Activated CD8-positive, alpha-beta memory T cell treated with anti-CD3 and anti-CD28 coated beads for 24 hours (primary cell): ENCODE results near the gene ERN2.

ENCODE experiments used
- DNase-seq: peaks from one replicate; pipeline ENCODE4 v3.0.0-alpha.2; 2020

Gene ERN2

DNA sequence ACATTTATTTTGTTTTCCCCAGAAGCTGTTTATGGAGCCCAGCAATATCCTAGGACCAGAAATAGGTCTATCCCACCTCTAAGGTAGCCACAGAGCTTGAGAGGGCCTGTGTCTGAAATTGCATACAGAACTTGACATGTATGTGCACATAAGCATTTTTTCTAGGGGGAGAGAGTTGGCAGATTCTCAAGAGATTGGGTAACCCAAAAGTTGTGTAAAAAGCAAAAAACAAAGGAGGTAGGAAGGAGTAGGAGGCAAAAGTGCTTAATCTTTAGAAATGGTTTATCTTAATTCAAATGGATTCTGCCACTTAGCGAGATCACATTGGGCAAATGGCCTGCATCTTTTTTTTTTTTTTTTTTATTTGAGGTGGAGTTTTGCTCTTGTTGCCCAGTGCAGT, 30.8 kb downstream of the ERN2 start:
- no peak for DNase-seq

- no peak for DNase-seq
Observed at GRCh38 chr16:23679986-23680336, 33.1 kb downstream of the ERN2 start.

DNA sequence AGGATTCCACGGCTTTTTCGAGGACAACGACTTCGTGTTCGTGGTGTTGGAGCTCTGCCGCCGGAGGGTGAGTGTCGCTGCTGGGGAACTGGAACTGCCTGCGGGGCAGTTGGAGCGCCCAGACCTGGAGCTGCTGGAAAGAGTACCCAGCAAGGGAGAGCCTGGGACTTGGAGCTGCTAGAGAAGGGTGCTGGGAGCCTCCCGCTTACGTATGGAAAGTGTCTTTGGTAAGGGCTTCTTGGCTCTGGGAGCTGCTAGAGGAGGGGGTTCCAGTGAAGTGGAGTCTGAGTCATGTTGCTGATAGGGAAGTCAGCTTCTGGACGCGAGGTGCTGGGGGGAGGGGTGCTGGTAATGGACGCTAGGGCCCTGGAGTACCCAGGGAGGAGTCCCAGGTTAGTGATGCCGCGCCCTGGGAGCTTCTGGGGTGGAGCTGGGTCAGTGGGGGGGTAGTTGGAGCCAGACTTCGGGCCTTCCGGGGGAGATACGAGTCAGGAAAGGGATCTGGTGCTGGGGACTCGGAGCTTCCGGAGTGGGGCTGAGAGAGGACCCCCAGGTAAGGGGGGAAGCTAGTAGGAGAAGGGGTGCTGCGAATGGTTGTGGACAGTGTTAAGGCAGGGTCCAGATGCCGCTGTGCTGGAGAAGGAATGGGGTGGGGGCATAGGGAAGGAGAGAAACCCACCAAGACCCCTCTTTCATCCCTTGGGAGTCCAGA, 33.6 kb downstream of the ERN2 start:
- DNase-seq = no peak

GRCh38 chr16:23678430-23679273, 34.4 kb downstream of the ERN2 start, which contains the start of gene PLK1:
TSS of gene PLK1 (plus strand) at chr16:23678889. CDS start at chr16:23678933, 44 bp downstream.
- DNase-seq = peak; percentile 86

GRCh38 chr16:23676924-23677480, 36.0 kb downstream of the ERN2 start:
- DNase-seq = no peak

GRCh38 chr16:23673971-23674614, 38.9 kb downstream of the ERN2 start:
- DNase-seq = no peak

DNA sequence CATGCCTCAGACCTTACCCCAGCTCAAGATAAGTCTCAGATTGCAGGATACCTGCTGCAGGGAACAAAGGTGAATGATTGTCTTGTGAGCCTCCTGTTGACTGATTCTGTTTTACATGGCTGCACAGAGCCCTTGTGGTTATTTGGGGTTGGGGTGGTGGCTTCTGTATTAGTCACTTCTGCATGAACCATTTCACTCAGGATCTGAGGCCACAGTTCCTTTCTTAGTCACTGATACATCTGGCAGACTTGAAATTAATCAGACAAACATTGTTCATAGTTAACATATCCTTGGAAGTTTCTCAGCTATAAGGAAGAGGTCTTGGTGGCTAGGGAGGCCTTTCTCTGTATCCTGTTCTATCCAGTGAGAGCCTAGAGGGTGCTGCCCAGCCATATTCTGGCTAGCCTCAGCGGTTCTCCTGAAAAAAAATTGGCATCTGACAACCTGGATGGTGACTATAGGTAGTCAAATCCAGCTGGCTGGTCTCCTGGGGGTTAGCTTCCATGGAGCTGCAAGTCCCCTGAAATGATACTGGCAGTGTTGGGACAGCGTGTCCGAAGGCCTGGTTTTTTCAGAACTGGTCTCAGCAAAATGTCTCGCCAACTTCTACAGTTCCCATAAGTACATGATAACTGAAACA, 42.8 kb downstream of the ERN2 start:
- DNase-seq = no peak

DNA sequence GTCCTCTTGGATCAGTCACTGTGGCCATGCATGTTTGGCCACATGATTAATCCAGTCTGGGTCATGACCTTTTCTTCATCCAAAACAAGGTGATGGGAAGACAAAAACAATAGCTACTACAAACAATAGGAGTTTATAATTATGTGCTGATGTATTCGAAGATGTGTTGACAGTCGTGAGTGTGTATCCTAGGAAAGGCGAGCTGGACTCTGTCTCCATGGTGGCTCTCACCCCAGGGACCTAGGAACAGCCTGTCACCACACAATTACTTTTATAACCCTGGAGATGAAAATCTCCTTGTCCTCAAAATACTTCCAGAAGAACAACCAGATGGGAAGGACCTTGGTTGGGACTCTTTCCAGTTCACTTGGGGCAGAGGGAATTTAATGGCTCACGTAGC, 44.1 kb downstream of the ERN2 start:
- DNase-seq = no peak

DNA sequence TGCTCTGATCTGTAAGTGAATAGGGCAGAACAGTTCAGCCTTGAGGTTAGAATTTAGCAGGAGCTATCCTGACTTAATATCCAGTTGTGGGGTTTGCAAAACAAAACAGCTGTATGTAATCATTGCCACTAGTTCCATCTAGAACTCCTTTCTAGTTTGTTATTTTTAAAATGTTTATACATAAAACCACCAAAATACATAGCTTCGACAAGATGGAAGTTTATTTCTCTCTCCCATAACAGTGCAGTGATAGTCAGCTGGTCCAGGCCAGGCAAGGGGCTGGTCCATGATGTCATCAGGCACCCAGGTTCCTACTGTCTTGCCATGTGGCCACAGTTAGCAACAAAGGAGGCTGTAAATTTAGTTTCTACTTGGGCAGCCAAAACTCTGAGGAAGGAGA, 44.8 kb downstream of the ERN2 start:
- DNase-seq = no peak

GRCh38 chr16:23667355-23667659, 45.7 kb downstream of the ERN2 start:
- DNase-seq = no peak

- DNase-seq = no peak
Observed at GRCh38 chr16:23666571-23667354, 46.3 kb downstream of the ERN2 start.

DNA sequence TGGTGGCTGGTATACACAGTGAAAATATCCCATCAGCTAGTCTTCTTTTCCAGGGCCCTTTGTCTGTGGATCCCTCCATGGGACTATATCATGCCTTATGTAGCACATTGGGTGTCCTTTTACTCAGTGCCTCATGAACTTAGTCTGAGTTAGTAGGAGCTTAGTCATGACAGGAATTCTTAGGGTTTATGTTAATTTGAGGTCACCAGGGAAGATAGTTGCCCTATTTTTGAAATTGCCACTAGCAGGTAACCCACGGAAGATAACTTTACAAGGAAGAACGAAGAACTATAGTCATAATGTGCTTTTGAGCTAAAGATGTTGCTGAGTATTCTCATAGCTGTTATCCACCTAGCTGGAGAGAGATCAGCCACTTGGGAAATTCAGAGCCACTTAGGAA, 49.1 kb downstream of the ERN2 start:
- no peak for DNase-seq

DNA sequence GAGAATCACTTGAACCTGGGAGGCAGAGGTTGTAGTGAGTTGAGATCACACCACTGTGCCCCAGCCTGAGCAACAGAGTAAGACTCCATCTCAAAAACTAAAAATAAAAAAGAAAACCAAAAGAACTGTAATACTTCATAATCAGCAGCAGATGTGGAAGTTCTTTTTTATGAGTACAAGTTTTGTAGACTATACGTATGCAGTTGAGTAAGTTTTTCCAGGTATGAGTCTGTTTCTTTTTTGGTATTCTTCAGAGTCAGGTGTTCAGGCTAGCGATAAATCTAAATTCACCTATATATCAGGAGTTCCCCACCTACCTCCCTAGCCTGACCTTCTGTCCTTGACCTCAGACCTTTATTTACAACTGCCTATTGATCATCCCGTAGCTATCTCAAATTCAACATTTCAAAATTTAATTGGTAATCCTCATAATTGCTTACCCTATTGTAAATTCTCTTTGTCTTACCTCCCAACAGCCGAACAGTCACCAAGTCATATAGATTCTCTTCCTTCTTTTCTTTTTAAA, 61.0 kb downstream of the ERN2 start:
- no peak for DNase-seq

GRCh38 chr16:23650674-23651416, 62.2 kb downstream of the ERN2 start:
- no peak for DNase-seq

- DNase-seq = no peak
Observed at GRCh38 chr16:23642246-23642774, 70.7 kb downstream of the ERN2 start.

- DNase-seq = peak; percentile 92
Observed at GRCh38 chr16:23640931-23641765, 71.9 kb downstream of the ERN2 start, which contains the start of the genes DCTN5 and PALB2. TSS of gene DCTN5 (plus strand) at chr16:23641466. CDS start at chr16:23641543, 77 bp downstream. TSS of gene PALB2 (minus strand) at chr16:23641310. CDS start at chr16:23641157, 153 bp downstream.

- no peak for DNase-seq
Observed at GRCh38 chr16:23640615-23640930, 72.4 kb downstream of the ERN2 start.
